ENCODE data around the gene BAIAP2.

DNA sequence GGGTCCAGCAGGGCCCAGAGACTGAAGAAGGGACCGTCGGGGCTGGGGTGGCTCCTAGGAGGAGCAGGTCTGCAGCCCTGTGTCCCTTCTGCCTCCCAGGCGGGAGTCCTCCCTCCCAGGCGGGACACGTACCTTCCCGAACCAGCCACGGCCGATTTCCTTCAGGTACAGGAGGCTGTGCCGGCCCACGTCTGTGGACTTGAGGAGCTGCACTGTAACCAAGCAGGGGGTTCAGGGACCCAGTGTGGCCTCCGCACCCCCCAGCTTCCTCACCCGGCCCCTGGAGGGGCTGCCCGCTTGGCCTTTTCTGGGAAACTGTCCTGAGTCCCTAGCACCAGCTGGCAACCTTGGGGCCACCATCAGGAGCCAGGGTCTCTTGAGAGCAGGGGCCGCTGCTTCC, 93.4 kb downstream of the BAIAP2 start:
- TF ChIP-seq, protein P1, sequence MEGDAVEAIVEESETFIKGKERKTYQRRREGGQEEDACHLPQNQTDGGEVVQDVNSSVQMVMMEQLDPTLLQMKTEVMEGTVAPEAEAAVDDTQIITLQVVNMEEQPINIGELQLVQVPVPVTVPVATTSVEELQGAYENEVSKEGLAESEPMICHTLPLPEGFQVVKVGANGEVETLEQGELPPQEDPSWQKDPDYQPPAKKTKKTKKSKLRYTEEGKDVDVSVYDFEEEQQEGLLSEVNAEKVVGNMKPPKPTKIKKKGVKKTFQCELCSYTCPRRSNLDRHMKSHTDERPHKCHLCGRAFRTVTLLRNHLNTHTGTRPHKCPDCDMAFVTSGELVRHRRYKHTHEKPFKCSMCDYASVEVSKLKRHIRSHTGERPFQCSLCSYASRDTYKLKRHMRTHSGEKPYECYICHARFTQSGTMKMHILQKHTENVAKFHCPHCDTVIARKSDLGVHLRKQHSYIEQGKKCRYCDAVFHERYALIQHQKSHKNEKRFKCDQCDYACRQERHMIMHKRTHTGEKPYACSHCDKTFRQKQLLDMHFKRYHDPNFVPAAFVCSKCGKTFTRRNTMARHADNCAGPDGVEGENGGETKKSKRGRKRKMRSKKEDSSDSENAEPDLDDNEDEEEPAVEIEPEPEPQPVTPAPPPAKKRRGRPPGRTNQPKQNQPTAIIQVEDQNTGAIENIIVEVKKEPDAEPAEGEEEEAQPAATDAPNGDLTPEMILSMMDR (IDR thresholded peaks at IDR 0.05), result no peak
- TF ChIP-seq MAFK (IDR thresholded peaks at IDR 0.05; ENCODE audit: partially characterized antibody), result no peak
- TF ChIP-seq ZFP36 (IDR thresholded peaks at IDR 0.05; ENCODE audit: borderline replicate concordance, partially characterized antibody), result no peak
- TF ChIP-seq, protein P2, sequence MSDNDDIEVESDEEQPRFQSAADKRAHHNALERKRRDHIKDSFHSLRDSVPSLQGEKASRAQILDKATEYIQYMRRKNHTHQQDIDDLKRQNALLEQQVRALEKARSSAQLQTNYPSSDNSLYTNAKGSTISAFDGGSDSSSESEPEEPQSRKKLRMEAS (IDR thresholded peaks at IDR 0.05), result no peak
- TF ChIP-seq POLR2A (IDR thresholded peaks at IDR 0.05; ENCODE audit: low read length), result no peak
- TF ChIP-seq HDAC2 (IDR thresholded peaks at IDR 0.05), result no peak
- TF ChIP-seq EHF (CRISPR knock-in tag; IDR thresholded peaks at IDR 0.05), result no peak
- TF ChIP-seq CHD2 (IDR thresholded peaks at IDR 0.05; ENCODE audit: low read length, partially characterized antibody), result no peak
- no peak for TF ChIP-seq CEBPB (IDR thresholded peaks at IDR 0.05)
- no peak for TF ChIP-seq ESRRA (IDR thresholded peaks at IDR 0.05; ENCODE audit: borderline replicate concordance, low read length)
- no peak for TF ChIP-seq CBX2 (IDR thresholded peaks at IDR 0.05; ENCODE audit: borderline replicate concordance, low read depth)
- TF ChIP-seq JUNB (IDR thresholded peaks at IDR 0.05), result no peak
- no peak for TF ChIP-seq RNF2 (IDR thresholded peaks at IDR 0.05; ENCODE audit: borderline replicate concordance, low read depth)
- no peak for TF ChIP-seq FOSL2 (IDR thresholded peaks at IDR 0.05)
- TF ChIP-seq FOSL2 (CRISPR knock-in tag; IDR thresholded peaks at IDR 0.05), result no peak

Data from A549 (cell line).